Smooth muscle cell (in vitro differentiated cells): ENCODE results near the gene LRG1. TPM values are rescaled to one million over a fixed set of nuclear protein-coding genes. Genes with fewer than 3 reads are reported as not detected.

Experiments used
- DNase-seq: peaks from one replicate; lab custom pipeline; 2025; ENCODE audit not compliant: unreplicated experiment; lab: John Stamatoyannopoulos, UW
- H2AFZ ChIP-seq: fragments of 200-600 bp; sonication (generic); 2 replicates; pipeline ENCODE4 v1.6.0; 2016; ENCODE audit warnings: antibody characterized with exemption, low read depth, mild to moderate bottlenecking
- H3F3A ChIP-seq: fragments of 200-600 bp; sonication (generic); 2 replicates; pipeline ENCODE4 v1.6.0; 2017; ENCODE audit warnings: antibody characterized with exemption, low read depth
- H3K27ac ChIP-seq: fragments of 200-600 bp; sonication (generic); 2 replicates; pipeline ENCODE4 v1.5.1; 2016; ENCODE audit warnings: low read depth, mild to moderate bottlenecking
- H3K27me3 ChIP-seq: fragments of 200-600 bp; sonication (generic); 2 replicates; pipeline ENCODE4 v1.6.1; 2016; ENCODE audit warnings: low read depth, mild to moderate bottlenecking
- H3K36me3 ChIP-seq: fragments of 200-600 bp; sonication (generic); 2 replicates; pipeline ENCODE4 v1.5.1; 2016; ENCODE audit warnings: low read depth
- H3K4me1 ChIP-seq: fragments of 200-600 bp; sonication (generic); 2 replicates; pipeline ENCODE4 v1.5.1; 2016; ENCODE audit warnings: low read depth
- H3K4me2 ChIP-seq: fragments of 200-600 bp; sonication (generic); 2 replicates; pipeline ENCODE4 v1.6.0; 2016; ENCODE audit warnings: mild to moderate bottlenecking
- H3K4me3 ChIP-seq: fragments of 200-600 bp; sonication (generic); 2 replicates; pipeline ENCODE4 v1.5.1; 2016; ENCODE audit warnings: mild to moderate bottlenecking
- H3K79me2 ChIP-seq: fragments of 200-600 bp; sonication (generic); 2 replicates; pipeline ENCODE4 v1.6.0; 2016; ENCODE audit warnings: low read depth, mild to moderate bottlenecking
- H3K9ac ChIP-seq: fragments of 200-600 bp; sonication (generic); 2 replicates; pipeline ENCODE4 v1.6.0; 2016; ENCODE audit warnings: low read depth
- H3K9me3 ChIP-seq: fragments of 200-600 bp; sonication (generic); replicated peaks from 2 replicates; pipeline ENCODE4 v1.5.1; 2016; ENCODE audit warnings: low read depth
- H4K20me1 ChIP-seq: fragments of 200-600 bp; sonication (generic); 2 replicates; pipeline ENCODE4 v1.6.0; 2016; ENCODE audit warnings: low read depth
- CTCF ChIP-seq: fragments of 200-600 bp; sonication (generic); IDR thresholded peaks from 2 replicates; pipeline ENCODE4 v1.5.1; 2017; ENCODE audit warnings: borderline replicate concordance, mild to moderate bottlenecking, antibody characterized with exemption; ENCODE audit not compliant: insufficient read depth, poor library complexity, severe bottlenecking
- WGBS: methylation state at CpG from one replicate; pipeline ENCODE4 v1.1.7; 2016; ENCODE audit warnings: low lambda C conversion rate; 5-methylcytosine and 5-hydroxymethylcytosine counted together
- polyA plus RNA-seq: library from polyadenylated mRNA; unstranded; fragments of >200 nt; fragmentation: Nextera tagmentation; extraction: Ambion mirVana; gene quantifications from 2 replicates; pipeline ENCODE4 v1.2.1, GENCODE V29; 2016
- total RNA-seq: library from RNA; depleted of rRNA; stranded (reverse); fragments of >200 nt; gene quantifications from 2 replicates; pipeline ENCODE4 v1.2.3, GENCODE V29; 2014

Gene LRG1
- not detected in 2 replicates for total RNA-seq
- not detected in 2 replicates for polyA plus RNA-seq

GRCh38 chr19:4539693-4540581 is at the start of gene LRG1:
LRG1 (minus strand) TSS chr19:4540036; CDS start chr19:4540013, 23 bp downstream.
- DNase-seq, result no peak
- H3K9ac ChIP-seq, result no peak within 1 kb of the TSS
- H3K4me2 ChIP-seq, result no peak within 1 kb of the TSS
- H2AFZ ChIP-seq, result no peak within 1 kb of the TSS
- TF ChIP-seq CTCF, result no peak
- H3K79me2 ChIP-seq, result no peaks in the 10 kb centered on the region
- peaks cover 2% of the 10 kb centered on the region for H3K9me3 ChIP-seq
- no peak within 1 kb of the TSS for H3K27ac ChIP-seq
- H3K4me3 ChIP-seq, result no peak within 1 kb of the TSS
- no peaks in the 10 kb centered on the region for H3K4me1 ChIP-seq
- WGBS, result 80% methylated on average over 14 of the region's 14 CpGs
- H3F3A ChIP-seq, result no peaks in the 10 kb centered on the region
- peaks cover 11% of the 10 kb centered on the region for H3K27me3 ChIP-seq
- no peaks in the 10 kb centered on the region for H4K20me1 ChIP-seq
- no peaks in the 10 kb centered on the region for H3K36me3 ChIP-seq

GRCh38 chr19:4588291-4588761 is 48.5 kb upstream of the LRG1 start:
- TF ChIP-seq CTCF, result no peak
- H4K20me1 ChIP-seq, result no peaks in the 10 kb centered on the region
- DNase-seq, result no peak
- H3K9me3 ChIP-seq, result no peaks in the 10 kb centered on the region
- WGBS, result 14% methylated on average over 9 of the region's 9 CpGs
- H3F3A ChIP-seq, result peaks cover 16% of the 10 kb centered on the region
- H3K4me1 ChIP-seq, result no peaks in the 10 kb centered on the region
- H3K27me3 ChIP-seq, result no peaks in the 10 kb centered on the region
- no peaks in the 10 kb centered on the region for H3K79me2 ChIP-seq
- H3K36me3 ChIP-seq, result no peaks in the 10 kb centered on the region
- no peak overlapping the region for H3K4me3 ChIP-seq
- H3K9ac ChIP-seq, result no peak overlapping the region
- peak overlapping the region; percentile 69 for H3K4me2 ChIP-seq
- H2AFZ ChIP-seq, result no peak overlapping the region
- H3K27ac ChIP-seq, result peak overlapping the region; percentile 78

- H2AFZ ChIP-seq, result no peak overlapping the region
- H3K79me2 ChIP-seq, result no peaks in the 10 kb centered on the region
- no peak overlapping the region for H3K4me3 ChIP-seq
- H3K36me3 ChIP-seq, result no peaks in the 10 kb centered on the region
- H3K9ac ChIP-seq, result no peak overlapping the region
- WGBS, result 70% methylated on average over 6 of the region's 6 CpGs
- H3K4me1 ChIP-seq, result no peaks in the 10 kb centered on the region
- DNase-seq, result no peak
- H3F3A ChIP-seq, result peaks cover 17% of the 10 kb centered on the region
- no peaks in the 10 kb centered on the region for H3K9me3 ChIP-seq
- no peaks in the 10 kb centered on the region for H4K20me1 ChIP-seq
- H3K27ac ChIP-seq, result peak overlapping the region; percentile 78
- no peak for TF ChIP-seq CTCF
- H3K27me3 ChIP-seq, result no peaks in the 10 kb centered on the region
- no peak overlapping the region for H3K4me2 ChIP-seq
These were observed 47.7 kb upstream of the LRG1 start for GRCh38 chr19:4587527-4587926.
